GM18861 (cell line): Measurements from ENCODE around the gene TBX15.

Experiments used
- ATAC-seq: cut with Tn5 transposase; IDR thresholded peaks from one replicate; pipeline ENCODE4 v1.9.1; 2021; ENCODE audit not compliant: unreplicated experiment

TBX15 gene

DNA sequence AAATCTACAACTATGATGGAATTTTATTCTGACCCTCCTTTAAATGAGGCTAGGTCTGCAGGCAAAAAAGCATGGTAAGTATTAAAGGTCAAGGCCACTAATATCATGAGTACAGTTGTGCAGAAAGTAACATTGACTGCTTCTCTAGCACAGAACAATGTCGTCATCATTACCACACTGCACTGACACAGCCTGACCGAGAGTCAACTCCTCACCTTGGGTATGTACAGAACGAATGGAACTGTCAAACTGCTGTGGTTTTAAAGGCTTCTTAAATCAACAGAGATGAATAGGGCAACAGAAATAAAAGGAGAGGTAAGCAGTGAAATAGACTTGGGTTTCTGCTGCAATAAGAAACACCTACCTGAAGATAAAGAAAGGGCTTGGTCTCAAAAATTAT lies 88.8 kb downstream of the TBX15 start:
- ATAC-seq, result no peak

DNA sequence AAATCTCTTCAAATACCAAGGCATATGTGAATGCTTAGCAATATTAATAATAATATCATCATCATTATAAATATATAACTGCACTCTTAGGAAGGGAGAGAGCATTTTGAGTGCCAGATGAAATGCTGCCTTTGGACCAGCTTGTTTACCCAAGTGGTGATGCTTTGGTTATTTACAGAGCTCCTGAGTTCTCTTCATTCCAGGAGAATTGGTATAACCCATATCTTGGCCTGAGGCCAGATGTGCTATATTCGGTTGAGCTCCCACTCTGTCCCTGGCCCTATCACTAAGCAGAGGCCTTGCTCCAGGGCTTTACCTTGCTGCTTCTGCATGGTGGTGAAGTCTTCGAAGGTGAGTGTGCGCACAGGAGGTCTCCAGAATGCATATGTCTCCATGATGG lies 89.4 kb downstream of the TBX15 start:
- no peak for ATAC-seq

DNA sequence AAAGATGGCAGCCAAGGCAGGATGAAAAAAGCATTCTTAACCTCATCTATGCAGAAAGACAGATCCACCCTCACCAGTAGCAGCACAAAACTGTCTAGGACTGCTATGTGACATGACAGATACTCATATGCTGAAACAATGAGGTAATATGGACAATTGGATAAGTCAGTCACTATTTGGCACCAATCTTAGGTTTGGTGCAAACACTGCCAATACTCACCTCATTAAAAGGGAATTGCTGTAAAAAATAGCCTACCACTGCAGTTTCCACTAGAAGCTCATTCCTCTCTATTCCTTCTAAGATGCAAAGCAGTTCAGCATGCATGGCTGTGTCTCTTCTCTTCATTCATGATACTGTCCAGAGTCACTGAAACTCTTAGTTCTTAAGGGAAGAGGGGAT lies 91.7 kb downstream of the TBX15 start:
- no peak for ATAC-seq

DNA sequence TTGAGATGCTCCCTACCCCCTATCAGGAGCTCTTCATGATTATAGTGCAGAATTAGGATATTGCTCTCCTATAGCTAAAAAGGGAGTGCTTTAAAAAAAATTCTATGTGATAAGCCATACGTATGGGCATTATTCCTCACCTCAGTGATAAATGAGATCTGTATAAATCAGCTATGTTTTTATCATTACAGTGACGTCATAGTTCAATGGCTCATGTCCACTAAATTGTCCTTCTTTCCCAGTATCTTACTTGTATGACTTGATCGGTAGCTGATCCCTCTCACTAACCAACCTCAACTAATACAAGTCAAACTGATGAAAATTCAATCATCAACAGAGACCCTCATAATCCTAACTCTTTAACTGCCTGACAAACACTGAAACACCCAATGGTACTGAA lies 93.3 kb downstream of the TBX15 start:
- ATAC-seq, result no peak

DNA sequence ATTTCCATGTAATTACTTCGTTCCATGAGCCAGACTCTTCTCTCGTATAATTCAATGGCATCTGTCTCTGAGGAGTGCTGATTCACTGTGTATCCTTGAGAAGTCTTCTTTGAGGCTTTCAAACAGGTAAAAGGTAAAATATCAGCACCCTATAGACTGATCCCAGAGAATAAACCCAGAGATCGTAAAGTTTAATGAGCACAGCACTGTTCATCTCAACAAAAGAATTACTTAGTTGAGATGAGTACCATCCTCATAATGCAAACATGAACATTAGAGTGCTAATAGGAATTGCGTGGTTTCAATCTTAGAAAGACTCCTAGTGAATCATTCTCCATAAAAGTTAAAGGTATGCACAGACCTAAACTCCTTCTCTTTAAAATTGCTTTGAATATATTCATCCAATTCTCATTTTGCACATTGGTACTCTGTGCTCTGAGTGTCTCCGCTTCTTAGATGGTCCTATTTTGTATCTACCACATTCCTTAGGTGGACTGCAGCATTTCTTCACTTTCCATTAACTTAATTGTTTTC lies 97.2 kb downstream of the TBX15 start:
- ATAC-seq, result no peak

DNA sequence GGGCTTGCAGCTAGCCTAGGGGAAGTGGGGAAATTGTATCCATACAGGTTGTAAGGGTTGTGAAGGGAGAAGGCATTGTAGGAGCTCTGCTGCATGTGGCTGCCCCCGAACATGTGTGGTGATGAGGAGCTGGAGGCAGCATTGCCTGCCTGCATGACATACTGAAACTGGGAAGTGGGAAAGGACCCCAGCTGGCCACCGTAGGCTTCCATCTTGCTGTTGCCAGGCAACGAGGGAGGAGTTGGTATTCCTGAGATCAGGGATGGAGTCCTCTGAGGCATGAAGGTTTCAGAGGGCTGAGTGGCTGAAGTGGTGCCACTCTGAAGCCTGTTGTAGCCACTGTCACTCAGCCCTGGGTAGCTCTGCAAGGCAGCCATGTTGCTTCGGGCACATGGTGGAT lies 103.2 kb downstream of the TBX15 start:
- no peak for ATAC-seq

DNA sequence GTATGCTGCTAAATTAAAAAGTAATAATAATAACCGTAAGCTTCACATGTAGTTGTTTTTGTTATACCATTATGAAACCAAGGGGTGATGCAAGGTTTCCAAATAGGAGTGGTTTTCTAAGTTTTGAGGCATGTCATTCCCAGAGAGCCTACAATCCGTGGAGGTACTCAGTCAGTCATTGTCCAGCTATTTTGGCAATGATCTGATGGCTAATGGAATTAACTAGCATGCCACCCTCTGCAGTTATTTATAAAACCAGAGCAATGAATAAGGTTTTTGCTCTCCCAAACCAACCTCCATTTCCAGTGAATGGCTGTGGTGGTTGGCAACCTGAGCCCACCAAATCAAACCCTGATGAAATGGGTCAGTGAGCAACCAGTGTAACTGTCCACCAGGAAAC lies 106.4 kb downstream of the TBX15 start:
- no peak for ATAC-seq

DNA sequence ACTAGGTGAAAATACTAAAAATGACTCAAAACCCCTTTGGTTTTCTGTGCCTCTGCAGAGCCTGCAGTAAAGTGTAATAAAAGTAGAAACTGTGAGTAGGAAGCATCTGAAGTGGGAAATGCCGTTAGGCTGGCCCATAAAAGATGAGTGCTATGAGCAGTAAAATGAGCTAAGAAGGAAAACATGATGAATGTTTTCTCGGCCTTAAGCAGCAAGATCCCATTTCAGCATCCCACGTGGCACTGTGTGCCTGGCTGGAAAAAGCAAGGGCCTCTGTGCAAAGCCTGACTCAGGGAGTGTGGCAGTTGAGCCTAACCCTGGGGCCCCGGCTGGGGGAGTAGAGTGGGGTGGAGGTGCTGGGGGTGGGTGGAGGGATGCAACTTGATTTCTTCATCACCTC lies 109.5 kb downstream of the TBX15 start:
- no peak for ATAC-seq

DNA sequence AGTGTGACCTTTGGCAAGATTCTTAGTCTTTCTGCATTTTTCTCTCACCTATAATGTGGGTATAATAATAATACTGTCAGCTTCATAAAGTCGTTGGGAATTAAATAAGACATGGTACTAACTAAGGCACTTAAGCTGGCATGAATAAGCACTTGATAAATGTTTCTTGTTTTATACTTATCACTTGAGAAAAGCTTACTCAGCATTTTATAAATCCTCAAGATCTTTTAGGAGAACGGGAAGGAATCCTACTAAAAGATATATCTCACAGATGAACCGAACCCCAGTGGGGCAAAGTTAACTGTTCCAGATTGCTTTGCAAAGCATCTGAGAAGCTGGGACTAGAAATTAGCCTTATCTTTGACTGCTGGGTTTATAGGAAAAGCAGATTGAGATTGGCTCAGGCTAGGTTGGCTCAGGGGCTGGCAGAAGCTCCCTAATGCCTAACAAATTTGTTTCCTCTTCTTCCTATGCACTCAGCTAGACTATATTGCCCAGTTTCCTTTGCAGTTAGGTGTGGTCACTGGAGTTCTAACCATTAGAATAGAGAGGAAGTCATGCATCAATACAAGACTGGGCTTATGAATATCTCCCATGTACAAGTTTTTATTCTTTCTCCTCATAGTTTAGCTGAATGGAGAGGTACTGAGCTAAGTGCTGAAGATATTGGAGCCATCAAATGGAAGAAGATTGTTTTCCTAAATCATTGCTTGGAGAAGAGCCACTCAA lies 110.3 kb downstream of the TBX15 start:
- no peak for ATAC-seq

DNA sequence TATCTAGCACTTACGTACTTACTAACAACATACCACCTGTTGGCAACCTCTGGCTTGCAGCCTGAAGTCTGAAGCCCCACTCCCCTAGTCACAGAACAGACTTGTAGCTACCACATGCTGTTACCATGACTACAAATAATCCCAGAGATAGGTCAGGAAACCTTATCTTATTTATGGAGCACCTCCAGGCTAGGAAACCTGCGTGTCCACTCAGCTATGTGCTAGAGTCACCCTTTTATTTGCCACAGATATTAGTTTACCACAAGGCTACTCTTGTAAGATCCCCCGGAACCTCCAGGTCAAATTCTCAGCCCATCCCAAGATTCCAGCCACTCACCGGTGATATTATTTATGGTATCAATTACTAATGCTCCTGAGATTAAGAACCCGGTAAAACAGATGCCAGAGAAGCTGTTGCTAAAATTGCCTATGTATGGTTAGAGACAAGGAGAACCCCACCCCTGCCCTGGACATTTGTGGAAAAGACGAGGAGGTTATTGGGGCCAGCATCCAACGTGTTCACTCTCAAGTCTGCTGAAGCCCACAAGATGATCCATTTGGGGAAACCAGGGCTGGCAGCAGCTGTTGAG lies 116.5 kb downstream of the TBX15 start:
- no peak for ATAC-seq

DNA sequence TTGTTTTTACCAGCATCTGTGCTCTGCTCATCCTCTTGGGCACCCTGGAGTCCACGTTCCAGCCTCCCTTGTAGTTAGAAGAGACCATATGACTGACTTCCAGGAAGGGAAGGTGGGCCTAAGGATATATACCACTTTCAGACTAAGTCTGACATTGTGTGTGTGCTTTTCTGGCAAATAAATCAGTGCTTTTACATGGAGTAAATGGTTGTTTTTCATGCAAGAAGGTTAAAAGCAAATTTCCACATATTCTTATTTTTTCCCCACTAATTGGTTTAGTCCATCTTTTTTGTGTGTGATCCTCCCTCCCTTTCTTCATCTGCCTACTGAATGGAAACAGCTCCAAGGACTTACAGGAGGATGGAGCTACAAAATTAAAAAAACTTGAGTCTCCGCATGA lies 119.8 kb downstream of the TBX15 start:
- no peak for ATAC-seq

DNA sequence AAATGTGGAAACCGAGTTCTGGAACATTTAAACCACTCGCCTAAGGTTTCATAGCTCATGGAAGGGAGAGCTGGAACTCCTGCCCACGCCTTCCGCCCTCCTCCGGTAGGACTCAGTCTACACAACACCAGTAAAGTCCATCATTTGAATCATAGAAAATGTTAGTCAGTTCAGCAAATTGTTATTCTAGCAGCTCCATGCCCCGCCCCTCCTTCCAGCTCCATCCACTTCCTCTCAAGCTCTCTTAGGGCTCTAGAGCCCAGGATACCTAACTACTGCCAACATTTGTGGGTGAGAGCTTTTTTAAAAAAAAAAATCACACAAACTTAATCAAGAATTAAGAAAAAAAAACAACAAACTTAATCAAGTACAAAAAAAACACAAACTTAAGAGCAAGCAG lies 121.8 kb downstream of the TBX15 start:
- no peak for ATAC-seq

DNA sequence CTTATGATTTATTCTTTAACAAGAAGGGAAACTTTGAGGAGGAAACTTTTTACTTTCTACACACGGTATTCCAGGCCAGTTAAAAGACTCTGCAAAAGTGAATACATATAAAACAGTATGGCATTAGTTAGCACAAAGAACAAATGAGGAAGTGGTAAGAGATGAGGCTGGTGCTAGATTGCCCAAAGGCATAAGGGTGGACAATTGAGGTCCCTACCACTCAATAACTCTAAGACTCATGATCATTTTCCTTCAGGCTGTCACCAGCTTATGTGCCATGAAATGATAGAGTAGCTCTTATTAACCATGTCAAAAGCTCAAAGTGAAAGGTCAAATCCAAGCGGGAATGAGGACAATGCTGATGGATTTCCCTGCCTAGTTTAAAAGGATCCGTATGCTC lies 124.5 kb downstream of the TBX15 start:
- no peak for ATAC-seq

DNA sequence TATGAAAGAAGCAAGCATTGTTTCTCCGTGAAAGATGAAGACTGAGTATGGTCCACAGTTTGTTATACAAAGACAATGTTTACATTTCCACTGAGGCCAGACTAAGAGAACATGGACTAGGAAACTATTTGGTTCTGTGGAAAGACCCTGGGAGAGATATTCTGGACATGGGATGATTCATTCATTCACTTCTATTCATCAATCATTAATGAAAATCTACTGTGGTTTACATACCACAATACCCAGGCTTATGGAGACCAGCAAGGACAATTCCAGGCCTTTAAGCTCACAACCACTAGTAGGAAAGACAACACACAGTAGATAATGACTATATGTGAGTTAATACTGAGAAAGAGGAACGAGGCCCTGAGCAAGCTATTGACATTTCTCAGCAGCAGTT lies 125.4 kb downstream of the TBX15 start:
- no peak for ATAC-seq

DNA sequence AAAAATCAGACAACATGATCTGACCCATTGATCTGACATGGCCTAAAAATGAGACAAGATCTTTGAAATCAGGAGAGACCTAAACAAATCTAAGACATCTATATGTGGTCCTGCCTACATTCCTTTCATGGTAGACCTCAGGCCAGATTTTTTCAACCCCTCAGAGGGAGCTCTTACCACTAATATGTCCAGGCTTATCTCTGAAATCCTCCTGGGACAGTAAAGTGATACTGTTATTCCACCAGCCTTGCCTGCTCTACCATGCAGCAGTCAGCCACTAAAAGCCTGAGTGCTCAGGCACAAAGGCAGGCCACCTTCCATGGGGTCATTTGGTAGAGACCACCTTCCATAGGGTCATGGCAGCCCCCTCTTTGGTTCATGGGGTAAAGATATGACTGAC lies 126.9 kb downstream of the TBX15 start:
- no peak for ATAC-seq

DNA sequence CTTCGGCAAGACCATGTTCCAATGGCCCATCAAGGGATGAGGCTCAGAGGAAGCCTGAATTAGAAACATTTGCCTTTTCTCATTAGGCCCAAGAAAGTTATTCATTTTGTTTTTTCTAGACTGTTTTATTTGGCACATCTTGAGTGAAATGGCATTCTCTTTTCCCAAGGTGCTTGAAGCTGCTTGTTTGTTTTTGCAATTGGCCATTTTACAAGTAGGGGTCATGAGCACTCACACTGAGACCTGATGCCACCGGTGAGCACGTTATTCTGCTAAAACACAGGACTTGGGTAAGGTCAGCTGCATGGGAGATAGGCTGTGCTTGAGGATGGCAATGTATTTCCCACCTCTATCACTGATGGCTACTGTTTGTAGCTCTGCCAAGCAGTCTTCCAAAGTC lies 128.1 kb downstream of the TBX15 start:
- ATAC-seq, result no peak

DNA sequence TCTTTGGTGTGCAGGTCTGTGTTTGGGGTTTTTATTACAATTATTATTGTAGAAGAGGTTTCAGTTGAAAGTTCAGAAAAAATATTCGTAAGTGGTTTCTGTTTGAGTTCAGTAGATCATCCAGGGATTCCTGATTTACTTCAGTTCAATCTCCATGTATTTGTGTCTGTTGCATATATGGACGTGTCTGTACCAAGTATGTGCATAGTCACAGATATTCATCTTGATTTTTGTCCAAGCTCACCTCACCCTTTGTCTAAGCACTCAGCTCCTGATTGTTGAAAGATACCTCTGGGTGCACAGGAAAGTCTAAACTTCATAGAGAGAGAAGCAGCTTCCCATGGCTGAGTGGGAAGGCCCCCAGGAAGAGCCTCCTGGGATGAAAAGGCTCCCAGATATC lies 141.7 kb downstream of the TBX15 start:
- no peak for ATAC-seq

DNA sequence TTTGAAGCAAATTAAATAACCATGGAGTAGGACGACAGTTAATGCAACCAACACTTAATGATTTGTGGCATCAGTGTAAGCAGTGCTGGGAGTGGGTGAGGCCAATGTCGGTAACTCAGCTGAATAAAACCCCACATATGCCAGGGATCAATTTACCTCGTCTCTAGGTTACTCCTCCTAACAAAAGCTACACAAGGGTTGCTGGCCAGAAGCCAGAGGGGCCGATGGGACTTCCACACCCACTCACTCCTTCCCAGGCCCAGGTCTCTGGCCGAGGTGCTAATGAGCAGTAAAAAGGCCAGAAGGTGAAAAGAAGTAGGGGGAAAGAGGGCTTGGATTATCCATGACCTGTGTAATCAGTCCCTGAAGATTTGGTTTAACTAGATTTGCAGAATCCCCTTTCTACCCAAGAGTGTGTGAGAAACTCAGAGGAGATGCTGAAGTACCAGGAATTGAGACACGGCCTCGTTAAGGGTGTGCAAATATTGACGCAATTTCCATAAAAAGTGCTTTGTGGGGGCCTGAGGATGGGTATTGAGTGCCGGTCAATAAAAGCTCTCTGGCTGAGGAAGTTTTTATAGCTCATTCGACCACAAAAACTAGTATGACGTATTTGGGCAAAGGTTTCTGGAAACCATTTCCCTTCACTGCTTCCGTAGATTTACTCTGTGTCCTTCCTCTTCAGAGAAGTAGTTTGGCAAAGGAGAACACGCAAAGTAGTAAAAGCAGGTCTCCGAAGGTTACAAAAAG lies 145.5 kb downstream of the TBX15 start:
- no peak for ATAC-seq

DNA sequence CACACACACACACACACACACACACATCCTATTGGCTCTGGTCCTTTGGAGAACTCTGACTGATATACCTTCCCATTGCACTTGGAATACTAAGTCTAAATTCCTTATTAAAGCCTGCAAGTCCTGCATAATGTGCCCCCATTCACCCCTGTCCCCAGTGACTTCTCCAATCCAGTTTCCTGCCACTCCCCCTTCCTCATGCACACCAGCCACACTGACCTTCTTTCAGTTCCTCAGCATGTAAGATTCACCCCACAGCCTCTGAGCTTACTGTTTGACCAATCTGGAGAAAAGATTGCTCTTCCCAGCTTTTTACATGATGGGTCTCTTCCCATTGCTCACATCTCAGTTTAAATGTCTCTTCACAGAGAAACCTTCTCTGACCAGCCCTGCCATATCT lies 146.6 kb downstream of the TBX15 start:
- ATAC-seq, result no peak
